Nephron (organoid): Measurements from ENCODE around the gene KCNQ1.
"Not testable (repeated sequence)": the region's sequence is repeated elsewhere in the genome, so short reads cannot be mapped to it uniquely, and the experiment has no call there.

Source experiments
- H3K27ac Mint-ChIP-seq, 3 experiments: 2 replicates each; pipeline ENCODE4 v1.8.0; 2020; ENCODE audit warnings: mixed read lengths in 3 of 3, mild to moderate bottlenecking in 2 of 3, moderate library complexity in 1 of 3
- H3K27me3 Mint-ChIP-seq: 2 replicates; pipeline ENCODE4 v1.8.0; 2021; ENCODE audit warnings: low read depth, mild to moderate bottlenecking, moderate library complexity, mixed read lengths
- H3K36me3 Mint-ChIP-seq: 2 replicates; pipeline ENCODE4 v1.8.0; 2020; ENCODE audit warnings: low read depth, mixed read lengths
- H3K4me1 Mint-ChIP-seq: 2 replicates; pipeline ENCODE4 v1.8.0; 2020; ENCODE audit warnings: mixed read lengths
- H3K4me3 Mint-ChIP-seq, 3 experiments: 2 replicates each; pipeline ENCODE4 v1.8.0; 2020; ENCODE audit warnings: mild to moderate bottlenecking in 3 of 3, mixed read lengths in 3 of 3, moderate library complexity in 2 of 3
- H3K9me3 Mint-ChIP-seq: 2 replicates; pipeline ENCODE4 v1.8.0; 2020; ENCODE audit warnings: mixed read lengths
- TF ChIP-seq, protein P1 (sequence below), 3 experiments: fragments of 200-600 bp; sonication (generic); IDR thresholded peaks; one replicate each; pipeline ENCODE4 v1.5.0; 2021; ENCODE audit warnings: antibody characterized with exemption in 3 of 3; ENCODE audit not compliant: unreplicated experiment in 3 of 3

Gene KCNQ1

GRCh38 chr11:2630679-2631078 lies 185.9 kb downstream of the KCNQ1 start:
- Mint-ChIP-seq H3K27me3 (peaks cover 6% of the 10 kb centered on the region), H3K4me1 (no peaks in the 10 kb centered on the region), H3K9me3 (peaks cover 82% of the 10 kb centered on the region)

GRCh38 chr11:2631161-2631560 lies 186.4 kb downstream of the KCNQ1 start:
- peaks cover 75% of the 10 kb centered on the region for H3K36me3 Mint-ChIP-seq
- no peak overlapping the region for H3K27ac Mint-ChIP-seq
- no peak overlapping the region for H3K4me3 Mint-ChIP-seq
- peaks cover 6% of the 10 kb centered on the region for H3K27me3 Mint-ChIP-seq
- H3K9me3 Mint-ChIP-seq, result peaks cover 82% of the 10 kb centered on the region
- TF ChIP-seq, protein P1, sequence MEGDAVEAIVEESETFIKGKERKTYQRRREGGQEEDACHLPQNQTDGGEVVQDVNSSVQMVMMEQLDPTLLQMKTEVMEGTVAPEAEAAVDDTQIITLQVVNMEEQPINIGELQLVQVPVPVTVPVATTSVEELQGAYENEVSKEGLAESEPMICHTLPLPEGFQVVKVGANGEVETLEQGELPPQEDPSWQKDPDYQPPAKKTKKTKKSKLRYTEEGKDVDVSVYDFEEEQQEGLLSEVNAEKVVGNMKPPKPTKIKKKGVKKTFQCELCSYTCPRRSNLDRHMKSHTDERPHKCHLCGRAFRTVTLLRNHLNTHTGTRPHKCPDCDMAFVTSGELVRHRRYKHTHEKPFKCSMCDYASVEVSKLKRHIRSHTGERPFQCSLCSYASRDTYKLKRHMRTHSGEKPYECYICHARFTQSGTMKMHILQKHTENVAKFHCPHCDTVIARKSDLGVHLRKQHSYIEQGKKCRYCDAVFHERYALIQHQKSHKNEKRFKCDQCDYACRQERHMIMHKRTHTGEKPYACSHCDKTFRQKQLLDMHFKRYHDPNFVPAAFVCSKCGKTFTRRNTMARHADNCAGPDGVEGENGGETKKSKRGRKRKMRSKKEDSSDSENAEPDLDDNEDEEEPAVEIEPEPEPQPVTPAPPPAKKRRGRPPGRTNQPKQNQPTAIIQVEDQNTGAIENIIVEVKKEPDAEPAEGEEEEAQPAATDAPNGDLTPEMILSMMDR (IDR thresholded peaks at IDR 0.05; ENCODE audit: unreplicated experiment in 3 of 3), result no peak
- no peaks in the 10 kb centered on the region for H3K4me1 Mint-ChIP-seq

More at GRCh38 chr11:2630679-2631078, 185.9 kb downstream of the KCNQ1 start:
- TF ChIP-seq, protein P1 (IDR thresholded peaks at IDR 0.05; ENCODE audit: unreplicated experiment in 3 of 3), result no peak
- H3K36me3 Mint-ChIP-seq, result peaks cover 74% of the 10 kb centered on the region
- no peak overlapping the region for H3K4me3 Mint-ChIP-seq
- H3K27ac Mint-ChIP-seq, result no peak overlapping the region

- H3K4me1 Mint-ChIP-seq, H3K27ac Mint-ChIP-seq, H3K4me3 Mint-ChIP-seq, H3K27me3 Mint-ChIP-seq: not testable (repeated sequence)
- Mint-ChIP-seq H3K36me3 (peaks cover 79% of the 10 kb centered on the region), H3K9me3 (peaks cover 82% of the 10 kb centered on the region)
These were observed 195.0 kb downstream of the KCNQ1 start for GRCh38 chr11:2639763-2640162.

DNA sequence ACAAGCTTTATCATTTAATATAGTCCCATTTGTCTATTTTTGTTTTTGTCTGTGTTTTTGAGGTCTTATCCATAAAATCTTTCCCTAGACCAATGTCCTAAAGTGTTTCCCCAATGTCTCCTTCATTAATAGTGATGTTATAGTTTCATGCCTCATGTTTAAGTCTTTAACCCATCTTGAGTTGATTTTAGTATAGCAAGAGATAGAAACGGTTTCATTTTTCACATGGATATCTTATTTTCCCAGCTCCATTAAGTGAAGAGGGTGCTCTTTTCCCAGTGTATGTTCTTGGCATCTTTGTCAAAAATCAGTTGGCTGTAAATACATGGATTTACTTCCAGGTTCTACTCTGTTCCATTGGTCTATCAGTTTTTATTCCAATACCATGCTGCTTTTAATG lies 196.8 kb downstream of the KCNQ1 start:
- no peak overlapping the region for H3K4me3 Mint-ChIP-seq

GRCh38 chr11:2643746-2644145 lies 198.9 kb downstream of the KCNQ1 start:
- Mint-ChIP-seq H3K36me3 (peaks cover 93% of the 10 kb centered on the region), H3K4me3 (no peak overlapping the region), H3K9me3 (peaks cover 91% of the 10 kb centered on the region), H3K27me3 (no peaks in the 10 kb centered on the region), H3K4me1 (no peaks in the 10 kb centered on the region), H3K27ac (no peak overlapping the region)
- TF ChIP-seq, protein P1 (IDR thresholded peaks at IDR 0.05; ENCODE audit: unreplicated experiment in 3 of 3), result no peak

More for the DNA sequence above, 196.8 kb downstream of the KCNQ1 start:
- TF ChIP-seq, protein P1 (IDR thresholded peaks at IDR 0.05; ENCODE audit: unreplicated experiment in 3 of 3), result no peak
- Mint-ChIP-seq H3K27ac (no peak overlapping the region), H3K36me3 (peaks cover 91% of the 10 kb centered on the region), H3K9me3 (peaks cover 91% of the 10 kb centered on the region), H3K27me3 (no peaks in the 10 kb centered on the region), H3K4me1 (no peaks in the 10 kb centered on the region)

DNA sequence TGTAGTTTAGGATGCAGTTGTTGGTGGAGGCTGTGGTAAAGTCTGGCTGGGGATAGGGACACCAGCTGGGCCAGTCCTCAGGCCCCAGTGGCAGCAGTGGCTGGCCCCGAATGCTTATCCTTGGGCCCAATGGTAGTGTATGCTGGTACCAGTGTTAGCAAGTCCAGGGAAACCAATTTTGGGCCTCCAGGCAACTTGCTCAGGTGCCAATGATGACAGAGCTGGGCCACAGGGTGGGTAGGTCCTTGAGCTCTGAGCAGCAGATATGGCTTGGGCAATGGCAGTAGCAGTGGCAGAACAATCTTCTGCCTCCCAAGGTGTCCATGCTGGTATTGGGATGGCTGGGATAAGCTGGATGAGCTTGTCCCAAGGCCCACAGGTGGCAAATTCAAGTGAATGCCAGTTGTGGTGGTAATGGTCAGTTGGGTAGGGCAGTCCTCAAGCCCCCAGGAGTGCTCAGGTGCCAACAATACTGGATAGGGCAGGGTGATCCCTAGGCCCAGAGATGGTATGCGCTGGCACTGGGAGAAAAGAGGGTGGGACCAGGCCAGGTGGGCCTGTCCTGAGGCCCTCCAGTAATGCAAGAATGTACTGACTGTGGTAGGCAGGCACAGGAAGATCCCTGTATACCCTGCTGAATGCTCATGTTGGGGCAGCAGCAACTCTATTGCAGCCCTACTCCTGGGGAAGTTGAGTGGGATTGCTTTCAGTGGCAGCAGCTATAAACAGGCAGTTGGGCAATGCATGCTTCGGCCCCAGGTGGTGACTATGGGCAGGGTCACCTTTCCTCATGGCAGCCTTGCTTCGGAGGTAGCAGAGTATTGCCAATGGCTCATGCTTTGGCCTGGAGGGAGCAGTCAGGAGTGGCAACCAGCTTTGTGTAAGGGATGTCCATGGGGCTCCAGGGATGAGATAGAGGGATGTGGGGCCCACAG lies 200.3 kb downstream of the KCNQ1 start:
- TF ChIP-seq, protein P1 (IDR thresholded peaks at IDR 0.05; ENCODE audit: unreplicated experiment in 3 of 3), result no peak
- H3K27ac Mint-ChIP-seq, result no peak overlapping the region
- peaks cover 97% of the 10 kb centered on the region for H3K36me3 Mint-ChIP-seq
- H3K27me3 Mint-ChIP-seq, result no peaks in the 10 kb centered on the region
- peaks cover 94% of the 10 kb centered on the region for H3K9me3 Mint-ChIP-seq
- no peak overlapping the region for H3K4me3 Mint-ChIP-seq
- H3K4me1 Mint-ChIP-seq, result no peaks in the 10 kb centered on the region
